AG10803 (cell line): ENCODE results near the gene PIK3R3.

Source experiments
- DNase-seq: peaks from one replicate; pipeline ENCODE4 v3.0.0; 2010; ENCODE audit warnings: low read depth
- H3K4me3 ChIP-seq: 2 replicates; pipeline ENCODE4 v1.5.1; 2011; ENCODE audit warnings: mild to moderate bottlenecking, low read length, control low read depth
- CTCF ChIP-seq: conservative IDR thresholded peaks from 2 replicates; pipeline ENCODE4 v1.5.1; 2011; ENCODE audit warnings: mild to moderate bottlenecking, low read length, control low read depth, inconsistent platforms

The PIK3R3 gene

GRCh38 chr1:46128344-46128743 lies 4.1 kb downstream of the PIK3R3 start:
- H3K4me3 ChIP-seq: no peak overlapping the region
- TF ChIP-seq CTCF: no peak
- DNase-seq: no peak

- no peak for DNase-seq
- H3K4me3 ChIP-seq: no peak overlapping the region
- TF ChIP-seq CTCF: no peak
These were observed 13.6 kb downstream of the PIK3R3 start for GRCh38 chr1:46118856-46119255.

GRCh38 chr1:46117810-46118494 lies 14.5 kb downstream of the PIK3R3 start:
- TF ChIP-seq CTCF: no peak
- DNase-seq: no peak
- no peak overlapping the region for H3K4me3 ChIP-seq

- TF ChIP-seq CTCF: no peak
- H3K4me3 ChIP-seq: peak overlapping the region; percentile 14; the same call in 1 of the 2 replicates
- no peak for DNase-seq
These were observed 17.4 kb downstream of the PIK3R3 start for GRCh38 chr1:46114925-46115603.

GRCh38 chr1:46113948-46114347 lies 18.5 kb downstream of the PIK3R3 start:
- no peak overlapping the region for H3K4me3 ChIP-seq
- no peak for TF ChIP-seq CTCF
- no peak for DNase-seq

- H3K4me3 ChIP-seq: no peak overlapping the region
- DNase-seq: no peak
- TF ChIP-seq CTCF: no peak
These were observed 20.3 kb downstream of the PIK3R3 start for GRCh38 chr1:46112108-46112507.

GRCh38 chr1:46110521-46110920 lies 21.9 kb downstream of the PIK3R3 start:
- DNase-seq: no peak
- TF ChIP-seq CTCF: no peak
- no peak overlapping the region for H3K4me3 ChIP-seq
